ENCODE measurements around the gene MYO1E.

MYO1E gene

GRCh38 chr15:59321000-59321689 is 51.5 kb downstream of the MYO1E start:
- no peak overlapping the region for H3K4me3 ChIP-seq (ENCODE audit: low read depth, low read length)

GRCh38 chr15:59317211-59317610 is 55.5 kb downstream of the MYO1E start:
- no peak overlapping the region for H3K4me3 ChIP-seq (ENCODE audit: low read depth, low read length)

GRCh38 chr15:59315914-59316451 is 56.7 kb downstream of the MYO1E start:
- no peak overlapping the region for H3K4me3 ChIP-seq (ENCODE audit: low read depth, low read length)

DNA sequence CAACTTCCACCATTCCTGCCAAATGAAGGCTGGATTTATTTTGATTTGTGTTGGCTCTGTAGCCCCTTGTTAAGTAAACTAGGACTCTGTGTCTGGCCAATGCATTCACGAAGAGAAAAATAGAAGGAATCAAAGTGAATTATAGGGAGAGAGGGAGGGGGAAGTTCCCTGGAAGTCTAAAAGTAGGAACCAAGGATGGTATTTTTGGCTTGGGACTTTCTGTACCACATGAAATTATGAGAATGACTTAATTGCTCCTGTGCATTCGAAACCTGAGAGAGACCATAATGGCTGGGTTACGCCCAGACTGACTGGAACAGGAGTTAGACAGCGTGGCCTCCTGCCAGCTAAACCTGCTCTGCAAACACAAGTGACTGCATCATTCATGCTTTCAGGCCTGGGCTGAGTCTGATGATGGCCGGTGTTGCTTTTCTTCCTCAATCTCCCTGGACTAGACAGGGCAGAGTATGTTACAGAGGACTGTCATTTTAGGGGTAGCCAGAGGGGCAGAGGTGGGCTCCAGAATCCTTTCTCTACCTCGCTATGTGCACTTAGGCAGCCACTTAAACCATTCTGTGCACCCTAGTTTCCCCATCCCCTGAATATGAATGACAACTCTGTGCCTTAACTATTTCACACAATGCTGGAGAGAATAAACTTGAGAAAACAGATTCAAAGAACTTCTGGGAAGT is 58.9 kb downstream of the MYO1E start:
- H3K4me3 ChIP-seq (ENCODE audit: low read depth, low read length), result no peak overlapping the region

DNA sequence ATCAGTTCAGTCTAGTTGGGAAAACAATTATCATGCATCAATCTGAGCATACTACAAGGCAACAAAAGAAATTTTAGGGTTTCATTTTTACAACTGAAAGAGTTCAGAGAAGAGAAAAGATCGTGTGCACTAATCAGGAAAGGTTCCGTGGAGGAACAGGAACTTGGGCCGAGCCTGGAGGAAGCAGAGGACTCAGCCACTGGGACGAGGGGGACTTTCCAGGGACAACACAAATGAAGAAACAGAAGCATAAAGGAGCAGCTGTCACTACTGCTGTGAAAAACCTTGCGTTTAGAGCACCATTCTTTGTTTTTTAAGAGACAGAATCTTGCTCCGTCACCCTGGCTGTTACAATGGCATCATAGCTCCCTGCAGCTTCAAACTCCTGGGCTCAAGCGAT is 60.5 kb downstream of the MYO1E start:
- H3K4me3 ChIP-seq (ENCODE audit: low read depth, low read length), result no peak overlapping the region

GRCh38 chr15:59311195-59311594 is 61.5 kb downstream of the MYO1E start:
- H3K4me3 ChIP-seq (ENCODE audit: low read depth, low read length), result no peak overlapping the region

- no peak overlapping the region for H3K4me3 ChIP-seq (ENCODE audit: low read depth, low read length)
These were observed 63.3 kb downstream of the MYO1E start for GRCh38 chr15:59309405-59309804.

DNA sequence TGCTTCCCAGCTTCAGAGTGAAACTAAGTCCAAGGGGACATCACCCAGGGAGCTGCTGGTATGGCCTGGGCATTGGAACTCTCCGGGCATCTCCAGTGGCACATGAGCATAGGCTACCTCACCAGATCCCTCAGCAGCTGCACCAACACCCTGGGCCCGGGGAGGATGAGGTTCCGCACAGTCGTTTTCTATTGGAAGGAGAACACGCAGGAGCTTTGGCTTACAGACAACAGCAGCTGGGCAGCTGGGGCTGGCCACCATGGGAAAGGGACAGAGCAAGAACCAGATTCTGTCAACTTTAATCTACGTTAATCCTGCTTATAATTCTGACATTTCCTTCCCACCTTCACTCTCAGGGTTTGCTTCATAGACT is 65.5 kb downstream of the MYO1E start:
- no peak overlapping the region for H3K4me3 ChIP-seq (ENCODE audit: low read depth, low read length)

DNA sequence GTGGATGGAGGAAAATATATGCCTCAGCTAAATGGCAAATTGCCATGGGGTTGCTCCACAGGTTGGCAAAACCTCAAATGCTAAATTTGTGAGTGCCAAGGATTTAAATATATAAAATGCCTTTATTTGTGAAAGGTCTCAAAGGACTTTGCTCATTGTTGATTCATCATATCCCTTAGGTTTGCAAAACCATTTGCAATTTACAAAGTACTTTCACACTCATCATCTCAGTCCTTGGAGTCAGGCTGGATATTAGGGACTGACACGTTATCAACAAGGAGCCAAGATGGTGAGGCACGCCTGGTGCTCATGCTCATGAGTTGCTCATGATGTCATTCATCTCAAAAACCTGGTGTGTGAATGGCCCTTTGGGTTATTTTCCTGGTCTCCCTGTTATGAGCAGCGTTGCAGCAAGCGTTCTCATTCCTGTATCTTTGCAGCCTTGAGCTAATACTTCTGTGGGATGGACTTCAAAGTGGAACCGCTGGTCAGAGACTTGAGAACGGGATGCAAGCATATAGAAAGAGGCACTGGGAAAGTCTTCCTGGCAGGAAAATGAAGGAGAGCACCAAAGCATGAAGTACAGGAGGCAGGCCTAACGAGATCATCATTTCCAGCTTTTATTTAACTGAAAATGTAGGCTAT is 66.0 kb downstream of the MYO1E start:
- H3K4me3 ChIP-seq (ENCODE audit: low read depth, low read length), result no peak overlapping the region

DNA sequence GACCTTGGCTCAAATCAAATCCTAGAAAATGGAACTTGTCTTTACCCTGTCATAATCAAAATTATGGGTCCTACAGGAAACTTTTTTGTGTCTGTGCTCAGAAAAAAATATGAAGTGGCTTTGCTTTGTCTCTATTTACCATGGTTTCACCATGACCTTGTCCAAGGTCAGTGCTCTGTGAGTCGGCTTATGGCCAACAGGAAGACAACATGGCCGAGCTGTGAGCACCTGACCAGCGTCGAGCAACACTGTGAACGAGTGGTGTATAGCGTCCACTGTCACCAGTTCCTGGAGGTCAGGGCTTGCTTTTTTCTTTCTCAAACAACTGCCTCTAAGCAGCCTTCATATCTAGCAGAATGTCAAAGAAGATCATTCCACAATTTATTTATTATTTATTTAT is 67.9 kb downstream of the MYO1E start:
- no peak overlapping the region for H3K4me3 ChIP-seq (ENCODE audit: low read depth, low read length)

GRCh38 chr15:59304034-59304795 is 68.5 kb downstream of the MYO1E start:
- no peak overlapping the region for H3K4me3 ChIP-seq (ENCODE audit: low read depth, low read length)

DNA sequence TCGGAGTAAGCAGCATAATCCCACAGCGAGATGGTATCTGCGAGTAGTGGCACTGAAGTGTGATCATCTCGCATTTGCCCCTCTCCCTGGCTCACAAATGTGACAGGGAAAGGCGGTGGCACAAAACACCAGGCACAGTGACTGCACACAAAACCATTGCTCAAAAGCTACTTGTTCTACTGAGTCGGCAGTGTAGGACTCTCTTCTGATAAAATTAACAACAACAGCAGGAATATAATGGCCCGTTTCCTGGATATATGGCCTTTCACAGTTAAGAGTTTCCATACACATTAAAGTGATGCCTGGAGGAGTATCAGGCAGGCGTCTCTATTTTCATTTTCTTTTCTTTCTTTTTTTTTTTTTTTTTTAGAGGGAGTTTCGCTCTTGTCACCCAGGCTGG is 69.0 kb downstream of the MYO1E start:
- no peak overlapping the region for H3K4me3 ChIP-seq (ENCODE audit: low read depth, low read length)

DNA sequence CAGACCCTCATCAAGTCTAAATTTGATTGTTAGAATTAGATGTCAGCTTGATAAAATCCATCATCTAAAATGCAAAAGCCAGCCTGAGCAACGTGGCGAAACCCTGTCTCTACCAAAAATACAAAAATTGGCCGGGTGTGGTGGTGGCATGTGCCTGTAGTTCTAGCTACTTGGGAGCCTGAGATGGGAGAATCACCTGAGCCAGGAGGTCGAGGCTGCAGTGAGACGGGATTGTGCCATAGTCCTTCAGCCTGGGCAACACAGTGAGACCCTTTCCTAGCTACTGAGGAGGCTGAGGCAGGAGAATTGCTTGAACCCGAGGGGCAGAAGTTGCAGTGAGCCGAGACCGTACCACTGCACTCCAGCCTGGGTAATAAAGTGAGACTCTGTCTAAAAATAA is 69.5 kb downstream of the MYO1E start:
- no peak overlapping the region for H3K4me3 ChIP-seq (ENCODE audit: low read depth, low read length)

DNA sequence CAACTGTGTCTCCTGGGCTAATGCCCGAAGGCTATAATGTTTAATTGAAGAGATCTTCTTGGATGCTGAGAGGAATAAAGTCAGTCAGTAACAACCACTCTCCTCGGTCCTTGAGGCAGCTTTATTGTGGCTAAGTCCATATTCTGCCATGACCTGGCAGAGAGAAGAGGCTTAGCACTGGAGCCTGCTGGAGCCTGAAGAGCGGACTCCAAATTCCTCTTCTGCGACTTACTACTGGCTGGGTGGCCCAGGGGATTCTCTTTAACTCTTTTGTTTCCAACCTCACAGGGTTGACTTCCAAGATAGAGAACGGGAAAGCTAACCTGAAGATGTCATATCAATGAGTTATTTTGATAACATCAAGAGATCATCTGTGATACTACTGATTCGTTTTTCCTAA is 71.1 kb downstream of the MYO1E start:
- no peak overlapping the region for H3K4me3 ChIP-seq (ENCODE audit: low read depth, low read length)

- no peak overlapping the region for H3K4me3 ChIP-seq (ENCODE audit: low read depth, low read length)
These were observed 72.0 kb downstream of the MYO1E start for GRCh38 chr15:59300618-59301139.

DNA sequence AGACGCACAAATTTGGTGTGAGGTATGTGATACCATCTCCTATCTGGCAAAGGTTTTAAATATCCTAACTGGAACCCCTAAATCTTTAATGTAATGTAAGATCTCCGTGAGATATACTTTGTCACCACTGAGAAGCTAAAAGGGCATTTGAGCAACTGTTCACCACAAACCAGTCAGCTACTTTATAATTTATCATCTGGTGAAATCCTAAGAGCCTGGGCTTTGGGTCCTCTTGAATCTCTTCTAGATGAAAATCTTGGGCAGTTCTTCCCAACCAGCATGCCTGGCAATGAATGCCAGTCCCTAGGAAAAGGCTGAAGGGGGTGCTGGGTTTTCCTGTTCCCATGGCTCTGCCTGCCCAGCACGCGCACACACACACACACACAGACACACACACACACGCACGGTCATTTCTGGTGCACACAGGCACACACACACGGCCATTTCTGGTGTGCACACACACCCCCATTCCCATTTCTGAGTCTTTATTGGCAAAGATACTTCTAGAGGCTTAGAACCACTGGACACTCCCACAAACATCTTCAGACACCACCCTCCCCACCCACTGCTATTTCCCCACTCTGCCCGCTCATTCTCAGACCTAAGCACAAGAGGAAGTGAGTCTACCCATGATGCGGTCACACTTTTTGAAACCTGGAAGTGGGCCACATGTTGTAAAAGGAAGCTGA is 72.6 kb downstream of the MYO1E start:
- H3K4me3 ChIP-seq (ENCODE audit: low read depth, low read length), result no peak overlapping the region

- H3K4me3 ChIP-seq (ENCODE audit: low read depth, low read length), result no peak overlapping the region
These were observed 73.8 kb downstream of the MYO1E start for GRCh38 chr15:59298854-59299250.

DNA sequence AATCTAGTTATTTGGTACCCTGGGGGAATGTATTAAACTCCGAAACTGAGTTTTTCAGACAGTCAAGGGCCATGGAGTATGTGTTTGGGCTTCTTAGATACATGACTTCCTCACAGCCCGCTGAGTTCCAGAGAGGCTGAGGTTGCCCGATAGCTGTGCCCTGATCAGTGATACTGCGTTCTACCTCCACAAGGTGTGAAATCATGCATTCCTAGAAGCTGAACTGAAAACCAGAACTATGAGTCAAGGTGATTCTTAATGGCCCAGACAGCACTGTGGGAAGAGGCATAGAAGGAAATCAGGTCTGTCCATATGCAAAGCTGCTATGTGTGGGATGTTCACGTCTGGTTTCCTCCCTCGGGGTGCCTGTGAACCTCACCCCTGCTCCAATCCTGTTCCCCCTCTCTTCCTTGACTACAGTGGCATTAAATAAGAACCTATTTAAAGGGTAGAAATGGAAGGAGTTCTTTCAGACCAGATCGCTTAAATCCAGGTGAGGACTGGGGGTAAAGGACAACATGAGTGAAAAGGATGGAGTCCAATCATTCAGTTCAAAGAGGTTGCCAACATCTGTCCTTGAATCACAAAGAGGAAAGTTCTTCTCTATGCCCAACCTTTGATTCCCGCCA is 74.3 kb downstream of the MYO1E start:
- H3K4me3 ChIP-seq (ENCODE audit: low read depth, low read length), result no peak overlapping the region

- no peak overlapping the region for H3K4me3 ChIP-seq (ENCODE audit: low read depth, low read length)
These were observed 76.5 kb downstream of the MYO1E start for GRCh38 chr15:59296181-59296617.

Data from iPS-11a (cell line).